AG04450 (cell line): ENCODE results near the gene STK10. TPM values are rescaled to one million over a fixed set of nuclear protein-coding genes. Genes with fewer than 3 reads are reported as not detected.
A peak's percentile ranks its signal among the peaks of the same experiment; 100 is the strongest.

Experiments
- CTCF ChIA-PET: fragments of 300-600, 350-600 bp; formaldehyde crosslinking; extraction: SDS; loops from one replicate; lab custom pipeline; 2022; ENCODE audit warnings: antibody characterized with exemption, inconsistent platforms; lab: Charles Lee
- POLR2A ChIA-PET: fragments of 350-600 bp; formaldehyde crosslinking; extraction: SDS; loops from one replicate; lab custom pipeline; 2021; ENCODE audit warnings: antibody characterized with exemption, inconsistent platforms; lab: Yijun Ruan, JAX
- DNase-seq: peaks from one replicate; pipeline ENCODE4 v3.0.0-alpha.2; 2011; ENCODE audit warnings: low read depth, low spot score
- H3K27ac ChIP-seq: one replicate; pipeline ENCODE4 v1.5.1; 2012; ENCODE audit warnings: low read depth, low read length, control low read depth
- H3K27me3 ChIP-seq: one replicate; pipeline ENCODE4 v1.6.0; 2012; ENCODE audit warnings: low read length; ENCODE audit not compliant: control insufficient read depth, insufficient read depth
- H3K4me3 ChIP-seq: 2 replicates; pipeline ENCODE4 v1.5.1; 2011; ENCODE audit warnings: mild to moderate bottlenecking, low read depth, low read length, control low read depth
- H3K9me3 ChIP-seq: 2 replicates; pipeline ENCODE4 v1.5.1; 2012; ENCODE audit warnings: low read length; ENCODE audit not compliant: control insufficient read depth, insufficient read depth
- polyA minus RNA-seq: library from RNA; depleted of rRNA, polyadenylated mRNA; stranded (reverse); fragments of >200 nt; gene quantifications from 2 replicates; pipeline ENCODE4 v1.2.3, GENCODE V29; 2011; rRNA and poly(A)+ RNA removed
- polyA plus RNA-seq: library from polyadenylated mRNA; depleted of rRNA; stranded (reverse); fragments of >200 nt; gene quantifications from 2 replicates; pipeline ENCODE4 v1.2.3, GENCODE V29; 2011; rRNA removed
- TF ChIP-seq, protein P1 (sequence below): IDR thresholded peaks from 2 replicates; pipeline ENCODE4 v1.5.1; 2011; ENCODE audit warnings: low read depth, low read length, control low read depth, inconsistent platforms

Gene STK10
- polyA plus RNA-seq (7.8 and 10.8 TPM in 2 replicates), polyA minus RNA-seq (26.8 and 27.1 TPM in 2 replicates)

DNA sequence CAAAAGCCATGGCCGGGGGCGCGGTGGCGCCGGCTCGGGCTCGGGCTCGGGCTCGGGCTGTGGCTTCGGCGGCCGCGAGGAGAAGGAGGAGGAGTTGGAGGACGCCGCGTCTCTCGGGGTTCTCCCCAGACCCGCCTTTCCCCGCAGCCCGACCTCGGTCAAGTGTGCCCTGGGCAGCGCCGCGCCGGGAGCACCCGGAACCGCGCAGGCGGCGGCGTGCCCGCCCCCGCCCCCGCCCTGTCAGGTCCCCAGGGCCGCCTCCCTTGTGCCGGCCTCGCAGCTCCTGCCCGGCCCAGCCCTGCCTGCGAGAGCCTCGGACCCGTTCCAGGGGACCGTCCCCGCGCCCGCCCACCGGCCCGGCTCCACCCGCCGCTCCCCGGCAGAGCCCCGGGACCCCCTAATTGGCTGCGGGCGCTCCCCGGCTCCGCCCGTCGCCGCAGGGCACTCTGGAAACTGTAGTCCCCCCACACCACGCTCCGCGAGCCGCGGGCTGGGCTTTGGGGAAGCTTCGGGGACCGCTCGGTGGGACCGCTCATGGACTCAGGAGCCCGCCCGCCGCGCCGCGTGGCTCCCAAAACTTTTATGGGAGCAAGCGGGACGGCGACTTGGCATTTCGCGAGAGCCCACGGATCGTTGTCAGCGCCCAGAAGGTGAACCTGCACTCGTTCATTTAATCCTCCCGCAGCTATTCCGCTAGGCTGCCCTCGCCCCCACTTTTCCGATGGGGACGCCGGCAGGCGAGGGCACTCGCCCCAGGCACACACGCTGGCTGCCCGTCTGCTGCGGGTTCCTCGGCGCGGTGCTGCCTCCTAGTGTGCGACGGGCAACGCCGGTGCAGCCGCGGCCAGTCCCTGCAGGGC is at the start of gene STK10:
STK10 (minus strand) TSS at position 192 of the 860 bp plus-strand sequence; CDS start at position 10, 182 bp downstream.
- peak; percentile 67 for DNase-seq
- ChIA-PET POLR2A (interaction anchor here (0.6 to 3.8 kb wide), 5 partner anchors 81 to 344 kb away, joined by 3 to 20 read pairs (median 7); partner anchors contain the start of genes FBXW11 and UBTD2), CTCF (interaction anchor here (0.6 to 4.3 kb wide), 71 partner anchors 9 to 288 kb away, joined by 3 to 51 read pairs (median 4); partner anchors contain the start of genes FBXW11 and UBTD2)
- no peaks in the 10 kb centered on the region for H3K27me3 ChIP-seq
- TF ChIP-seq, protein P1, sequence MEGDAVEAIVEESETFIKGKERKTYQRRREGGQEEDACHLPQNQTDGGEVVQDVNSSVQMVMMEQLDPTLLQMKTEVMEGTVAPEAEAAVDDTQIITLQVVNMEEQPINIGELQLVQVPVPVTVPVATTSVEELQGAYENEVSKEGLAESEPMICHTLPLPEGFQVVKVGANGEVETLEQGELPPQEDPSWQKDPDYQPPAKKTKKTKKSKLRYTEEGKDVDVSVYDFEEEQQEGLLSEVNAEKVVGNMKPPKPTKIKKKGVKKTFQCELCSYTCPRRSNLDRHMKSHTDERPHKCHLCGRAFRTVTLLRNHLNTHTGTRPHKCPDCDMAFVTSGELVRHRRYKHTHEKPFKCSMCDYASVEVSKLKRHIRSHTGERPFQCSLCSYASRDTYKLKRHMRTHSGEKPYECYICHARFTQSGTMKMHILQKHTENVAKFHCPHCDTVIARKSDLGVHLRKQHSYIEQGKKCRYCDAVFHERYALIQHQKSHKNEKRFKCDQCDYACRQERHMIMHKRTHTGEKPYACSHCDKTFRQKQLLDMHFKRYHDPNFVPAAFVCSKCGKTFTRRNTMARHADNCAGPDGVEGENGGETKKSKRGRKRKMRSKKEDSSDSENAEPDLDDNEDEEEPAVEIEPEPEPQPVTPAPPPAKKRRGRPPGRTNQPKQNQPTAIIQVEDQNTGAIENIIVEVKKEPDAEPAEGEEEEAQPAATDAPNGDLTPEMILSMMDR: peak; percentile 81
- H3K9me3 ChIP-seq: no peaks in the 10 kb centered on the region; the same call in 1 of the 2 replicates
- peak within 1 kb of the TSS; percentile 93 for H3K4me3 ChIP-seq
- peak within 1 kb of the TSS; percentile 77 for H3K27ac ChIP-seq

DNA sequence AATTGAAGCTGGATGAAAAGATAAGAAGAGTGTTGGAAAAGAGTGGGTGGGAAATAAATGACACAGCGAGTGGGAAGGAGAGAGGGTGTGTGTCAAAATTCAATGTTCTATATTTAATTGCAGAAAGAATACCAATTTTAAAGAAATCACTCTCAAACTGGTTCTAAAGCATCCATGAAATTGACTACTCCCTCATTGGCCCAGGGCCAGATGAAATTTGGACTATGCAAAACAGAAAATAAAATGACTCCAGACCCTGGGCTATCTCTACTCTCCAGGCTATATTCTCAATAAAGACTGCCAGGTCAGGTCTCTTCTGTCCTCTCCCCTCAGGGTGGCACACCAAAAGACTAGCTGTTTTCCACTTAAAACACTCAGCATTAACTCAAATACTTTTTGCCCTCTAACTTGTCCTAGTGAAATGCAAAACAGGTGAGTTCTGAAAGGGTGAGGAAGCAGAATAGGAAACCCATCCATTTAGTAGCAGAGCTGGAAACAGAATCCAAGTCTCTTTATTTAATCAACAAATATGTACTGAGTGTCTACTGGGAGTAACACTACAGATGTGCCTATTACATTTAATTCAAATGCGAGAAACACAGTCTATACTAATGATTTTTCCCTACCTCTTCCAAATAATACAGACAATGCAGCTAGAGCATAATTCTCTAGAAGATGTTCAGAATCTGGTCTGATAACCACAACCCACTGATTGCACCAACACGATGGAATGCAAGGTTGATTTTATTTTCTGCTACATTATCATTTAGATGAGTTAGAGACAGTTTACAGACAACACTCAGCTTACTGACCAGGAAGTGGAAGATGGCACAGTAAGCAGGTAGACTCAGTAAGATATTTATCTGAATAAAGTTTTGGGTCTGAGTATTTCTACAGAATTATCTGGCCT is 48.1 kb upstream of the STK10 start:
- TF ChIP-seq, protein P1: no peak
- Histone ChIP-seq H3K27me3 (no peaks in the 10 kb centered on the region), H3K4me3 (no peak overlapping the region), H3K27ac (no peak overlapping the region), H3K9me3 (no peaks in the 10 kb centered on the region)
- no peak for DNase-seq
- ChIA-PET CTCF (no interaction called here), POLR2A (no interaction called here)

DNA sequence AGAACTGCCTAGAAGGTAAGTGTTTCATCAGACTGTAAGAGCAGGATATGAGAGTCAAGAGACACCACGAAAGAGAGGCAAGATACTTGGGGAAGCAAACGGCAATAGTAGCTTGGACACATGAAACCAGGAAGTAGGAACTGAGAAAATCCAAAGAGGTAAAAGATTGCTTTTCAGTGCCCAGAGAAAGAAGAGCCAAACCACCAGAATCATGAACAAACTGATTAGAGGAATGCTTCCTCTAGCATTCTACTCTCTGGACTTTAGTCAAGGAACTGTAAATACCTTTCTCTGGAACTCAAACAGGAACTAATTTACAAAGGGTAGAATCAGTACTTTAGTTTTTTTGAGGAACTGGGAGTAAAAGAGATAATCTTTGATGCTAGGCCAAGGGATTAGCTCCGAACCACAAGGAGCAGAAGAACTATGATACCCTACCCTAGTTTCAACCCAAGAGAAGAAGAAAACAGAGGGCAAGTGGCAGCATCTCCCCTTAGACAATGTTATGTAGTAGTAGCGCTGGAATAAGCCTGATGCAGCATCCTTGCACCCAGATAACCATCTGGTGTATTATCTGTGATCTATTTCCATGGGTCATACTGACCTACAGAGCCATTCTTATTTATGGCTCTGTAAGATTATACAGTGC is 47.2 kb upstream of the STK10 start:
- Histone ChIP-seq H3K27me3 (no peaks in the 10 kb centered on the region), H3K4me3 (no peak overlapping the region), H3K9me3 (no peaks in the 10 kb centered on the region), H3K27ac (no peak overlapping the region)
- ChIA-PET CTCF (interaction anchor here (1.1 kb wide), 1 partner anchor 46 kb away, joined by 3 read pairs; no protein-coding TSS in a partner anchor), POLR2A (no interaction called here)
- TF ChIP-seq, protein P1: no peak
- DNase-seq: no peak

DNA sequence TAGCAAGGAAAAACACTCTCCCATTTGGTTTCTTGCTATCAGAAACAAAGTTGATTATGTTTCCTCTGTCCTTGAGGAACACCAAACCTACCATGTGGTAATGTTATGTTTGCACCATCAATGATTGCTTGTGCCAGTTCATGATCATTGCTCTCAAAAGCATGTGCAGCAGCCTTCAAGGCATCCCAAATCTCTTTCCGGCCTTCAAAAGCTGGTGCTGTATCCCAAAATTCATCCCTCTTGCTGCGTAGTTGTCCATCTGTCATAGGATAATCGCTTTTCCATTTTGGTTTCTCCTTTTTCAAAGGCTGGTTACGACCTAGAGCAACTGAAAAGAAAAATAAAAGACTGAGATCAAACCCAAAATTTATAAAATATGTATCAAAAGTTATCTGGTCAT is 46.0 kb upstream of the STK10 start:
- CTCF ChIA-PET: interaction anchor here (1.1 kb wide), 1 partner anchor 45 kb away, joined by 3 read pairs; no protein-coding TSS in a partner anchor
- Histone ChIP-seq H3K9me3 (no peaks in the 10 kb centered on the region), H3K27ac (no peak overlapping the region), H3K4me3 (no peak overlapping the region), H3K27me3 (no peaks in the 10 kb centered on the region)
- DNase-seq: no peak
- POLR2A ChIA-PET: no interaction called here
- TF ChIP-seq, protein P1: no peak
